Stimulated activated CD8-positive, alpha-beta memory T cell treated with anti-CD3 and anti-CD28 coated beads, Interleukin-7, amount 100 ng/mL, for 4 hours (primary cell): ENCODE results near the gene TMTC1.
"Not testable (repeated sequence)": the region's sequence is repeated elsewhere in the genome, so short reads cannot be mapped to it uniquely, and the experiment has no call there.

Experiments used
- DNase-seq, 2 donors: peaks; one replicate each; pipeline ENCODE4 v3.0.0-alpha.2; 2020; ENCODE audit warnings: low read depth in 2 of 2

Gene TMTC1

GRCh38 chr12:29671742-29672141 lies 112.0 kb downstream of the TMTC1 start:
- DNase-seq = no peak

- no peak for DNase-seq
These were observed 116.7 kb downstream of the TMTC1 start for GRCh38 chr12:29667011-29667410.

GRCh38 chr12:29665107-29665506 lies 118.6 kb downstream of the TMTC1 start:
- DNase-seq = no peak

GRCh38 chr12:29662734-29663323 lies 120.9 kb downstream of the TMTC1 start:
- no peak for DNase-seq

- no peak for DNase-seq
These were observed 122.9 kb downstream of the TMTC1 start for GRCh38 chr12:29660847-29661246.

- DNase-seq = no peak
These were observed 126.8 kb downstream of the TMTC1 start for GRCh38 chr12:29656762-29657538.

- DNase-seq = no peak
These were observed 127.9 kb downstream of the TMTC1 start for GRCh38 chr12:29655861-29656260.

GRCh38 chr12:29653286-29653685 lies 130.5 kb downstream of the TMTC1 start:
- no peak for DNase-seq

GRCh38 chr12:29650371-29650770 lies 133.4 kb downstream of the TMTC1 start:
- no peak for DNase-seq

GRCh38 chr12:29649722-29650121 lies 134.0 kb downstream of the TMTC1 start:
- no peak for DNase-seq

GRCh38 chr12:29644536-29645162 lies 139.1 kb downstream of the TMTC1 start:
- no peak for DNase-seq

- no peak for DNase-seq
These were observed 143.0 kb downstream of the TMTC1 start for GRCh38 chr12:29640589-29641345.

- DNase-seq = no peak
These were observed 143.7 kb downstream of the TMTC1 start for GRCh38 chr12:29639893-29640495.

- DNase-seq = no peak
These were observed 145.2 kb downstream of the TMTC1 start for GRCh38 chr12:29638528-29638927.

GRCh38 chr12:29634057-29634456 lies 149.7 kb downstream of the TMTC1 start:
- DNase-seq = no peak

GRCh38 chr12:29630164-29630563 lies 153.6 kb downstream of the TMTC1 start:
- not testable (repeated sequence) for DNase-seq

GRCh38 chr12:29627221-29627620 lies 156.5 kb downstream of the TMTC1 start:
- no peak for DNase-seq

GRCh38 chr12:29625359-29625953 lies 158.3 kb downstream of the TMTC1 start:
- no peak for DNase-seq

- no peak for DNase-seq
These were observed 161.5 kb downstream of the TMTC1 start for GRCh38 chr12:29622251-29622650.

- DNase-seq = no peak
These were observed 163.7 kb downstream of the TMTC1 start for GRCh38 chr12:29620030-29620429.

- DNase-seq = no peak
These were observed 166.3 kb downstream of the TMTC1 start for GRCh38 chr12:29617407-29617803.
